Measurements from ENCODE around the gene FAAP20. TPM values are rescaled to one million over a fixed set of nuclear protein-coding genes. Genes with fewer than 3 reads are reported as not detected.

Gene FAAP20, protein sequence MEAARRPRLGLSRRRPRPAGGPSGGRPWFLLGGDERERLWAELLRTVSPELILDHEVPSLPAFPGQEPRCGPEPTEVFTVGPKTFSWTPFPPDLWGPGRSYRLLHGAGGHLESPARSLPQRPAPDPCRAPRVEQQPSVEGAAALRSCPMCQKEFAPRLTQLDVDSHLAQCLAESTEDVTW
- polyA plus RNA-seq (2012; ENCODE audit: insufficient read depth, insufficient read length, low read depth) = 37.3 TPM

GRCh38 chr1:2194319-2194897, at the start of gene FAAP20:
Gene FAAP20, minus strand, starts transcription at chr1:2194772. Its CDS starts 23 bp downstream, at chr1:2194749.
- H3K4me1 ChIP-seq = peaks cover 7% of the 10 kb centered on the region
- no peaks in the 10 kb centered on the region for H3K9me3 ChIP-seq
- H3K36me3 ChIP-seq = no peaks in the 10 kb centered on the region
- peak; percentile 78 for DNase-seq
- H3K4me3 ChIP-seq (ENCODE audit: low read depth, low read length) = peak within 1 kb of the TSS; percentile 68
- TF ChIP-seq CTCF (IDR thresholded peaks at IDR 0.05; ENCODE audit: low read depth, low read length) = no peak
- H3K27me3 ChIP-seq = no peaks in the 10 kb centered on the region

DNA sequence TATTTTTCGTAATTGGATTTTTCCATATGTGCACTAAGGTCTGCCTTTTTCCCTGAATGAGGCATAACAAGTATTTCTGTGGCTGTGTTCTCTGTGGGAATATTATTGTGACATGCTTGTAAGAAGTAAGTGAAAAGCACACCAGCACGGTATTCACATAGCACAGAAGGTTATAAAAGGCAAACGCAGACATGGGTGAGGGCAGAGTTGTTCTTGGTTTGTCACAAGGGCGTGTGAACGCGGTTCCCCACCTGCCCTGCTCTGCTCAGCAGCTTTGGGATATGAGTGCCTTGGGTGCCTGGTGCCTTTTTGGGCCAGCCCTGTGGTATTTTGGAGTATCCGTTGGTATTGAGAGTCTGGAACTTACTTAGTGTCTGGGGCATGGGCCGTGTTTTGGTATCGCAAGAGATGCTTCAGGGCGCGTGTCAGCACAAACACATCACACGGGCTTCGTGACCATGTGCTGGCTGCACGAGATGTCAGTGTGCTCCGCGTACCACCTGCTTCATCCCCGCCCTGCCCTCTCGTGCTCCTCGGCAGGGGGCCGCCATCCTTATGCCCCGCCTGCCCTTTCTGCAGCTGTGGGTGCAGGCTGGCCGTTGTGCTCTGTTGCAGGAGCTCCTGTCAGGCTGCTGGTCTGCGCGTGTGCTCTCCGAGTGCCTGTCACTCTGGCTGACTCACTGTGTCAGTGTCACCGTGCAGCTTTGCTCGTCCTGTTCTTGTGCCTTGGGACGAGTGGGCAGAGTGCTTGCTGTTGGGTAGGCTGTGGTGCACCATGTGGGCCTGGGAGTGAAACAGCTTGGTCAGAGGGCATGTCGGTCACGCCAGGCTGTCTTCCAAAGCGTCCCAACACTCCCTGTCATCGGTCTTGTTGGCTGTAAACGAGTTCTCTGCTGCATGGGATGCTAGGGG, 48.5 kb upstream of the FAAP20 start:
- H3K27me3 ChIP-seq = no peaks in the 10 kb centered on the region
- peaks cover 9% of the 10 kb centered on the region for H3K4me1 ChIP-seq
- TF ChIP-seq CTCF (IDR thresholded peaks at IDR 0.05; ENCODE audit: low read depth, low read length) = no peak
- H3K36me3 ChIP-seq = peaks cover 7% of the 10 kb centered on the region
- H3K9me3 ChIP-seq = no peaks in the 10 kb centered on the region
- DNase-seq = no peak
- no peak overlapping the region for H3K4me3 ChIP-seq (ENCODE audit: low read depth, low read length)

DNA sequence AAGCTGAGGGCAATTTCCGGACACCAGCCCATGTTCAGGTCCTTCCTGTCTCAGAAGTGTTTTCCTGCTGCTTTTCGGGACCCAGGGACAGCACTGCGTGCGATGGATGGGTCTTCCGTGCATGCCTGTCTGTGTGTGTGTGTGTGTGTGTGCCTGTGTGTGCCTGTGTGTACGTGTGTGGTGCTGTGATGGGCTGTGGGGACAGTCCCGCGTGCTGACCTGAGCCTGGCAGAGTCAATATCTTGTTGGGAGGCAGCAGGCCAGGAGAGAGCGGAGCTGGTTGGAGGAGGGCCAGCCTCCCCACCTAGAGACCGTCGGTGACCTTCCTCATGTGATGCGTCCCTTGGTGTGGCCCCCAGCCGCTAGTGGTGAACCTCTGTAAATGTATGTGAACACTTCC, 47.2 kb upstream of the FAAP20 start:
- no peak overlapping the region for H3K4me3 ChIP-seq (ENCODE audit: low read depth, low read length)
- no peaks in the 10 kb centered on the region for H3K27me3 ChIP-seq
- no peak for TF ChIP-seq CTCF (IDR thresholded peaks at IDR 0.05; ENCODE audit: low read depth, low read length)
- no peak for DNase-seq
- no peaks in the 10 kb centered on the region for H3K9me3 ChIP-seq
- peaks cover 7% of the 10 kb centered on the region for H3K36me3 ChIP-seq
- H3K4me1 ChIP-seq = peaks cover 9% of the 10 kb centered on the region

GRCh38 chr1:2240270-2241156, 45.9 kb upstream of the FAAP20 start:
- Histone ChIP-seq H3K27me3 (no peaks in the 10 kb centered on the region), H3K4me3 (ENCODE audit: low read depth, low read length) (no peak overlapping the region), H3K4me1 (peaks cover 9% of the 10 kb centered on the region), H3K9me3 (no peaks in the 10 kb centered on the region), H3K36me3 (peaks cover 7% of the 10 kb centered on the region)
- DNase-seq = peak; percentile 80
- TF ChIP-seq CTCF (IDR thresholded peaks at IDR 0.05; ENCODE audit: low read depth, low read length) = no peak

GRCh38 chr1:2239384-2239985, 44.9 kb upstream of the FAAP20 start:
- DNase-seq = no peak
- Histone ChIP-seq H3K4me1 (peaks cover 9% of the 10 kb centered on the region), H3K27me3 (no peaks in the 10 kb centered on the region), H3K4me3 (ENCODE audit: low read depth, low read length) (no peak overlapping the region), H3K36me3 (peaks cover 7% of the 10 kb centered on the region), H3K9me3 (no peaks in the 10 kb centered on the region)
- TF ChIP-seq CTCF (IDR thresholded peaks at IDR 0.05; ENCODE audit: low read depth, low read length) = no peak
